Measurements from ENCODE around the gene DNAJB2.

GRCh38 chr2:219266886-219267285 lies 12.3 kb upstream of the DNAJB2 start:
- TF ChIP-seq CTCF (IDR thresholded peaks at IDR 0.05) (no peak), POLR2A (IDR thresholded peaks at IDR 0.05) (no peak)
